ENCODE results near the gene GOLGA5.

DNA sequence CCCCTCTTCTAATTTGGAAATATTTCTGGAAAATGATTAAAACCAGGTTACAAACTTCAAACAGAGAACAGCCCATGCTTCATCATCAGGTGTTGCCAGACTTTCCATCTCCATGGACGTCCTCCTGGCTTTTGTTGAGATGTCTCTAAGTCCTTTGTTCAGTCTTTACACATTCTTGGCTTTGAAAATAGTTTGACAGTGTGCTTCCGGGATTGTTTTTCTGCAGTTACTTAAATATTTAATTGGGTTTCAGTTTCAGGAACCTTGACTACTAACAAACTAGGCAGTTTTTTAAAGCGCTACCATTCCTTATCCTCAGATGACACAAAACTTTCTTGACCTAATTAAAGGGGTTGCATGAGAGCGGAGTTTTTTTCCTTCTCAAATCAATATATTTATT, 47.8 kb downstream of the GOLGA5 start:
- TF ChIP-seq, protein P1, sequence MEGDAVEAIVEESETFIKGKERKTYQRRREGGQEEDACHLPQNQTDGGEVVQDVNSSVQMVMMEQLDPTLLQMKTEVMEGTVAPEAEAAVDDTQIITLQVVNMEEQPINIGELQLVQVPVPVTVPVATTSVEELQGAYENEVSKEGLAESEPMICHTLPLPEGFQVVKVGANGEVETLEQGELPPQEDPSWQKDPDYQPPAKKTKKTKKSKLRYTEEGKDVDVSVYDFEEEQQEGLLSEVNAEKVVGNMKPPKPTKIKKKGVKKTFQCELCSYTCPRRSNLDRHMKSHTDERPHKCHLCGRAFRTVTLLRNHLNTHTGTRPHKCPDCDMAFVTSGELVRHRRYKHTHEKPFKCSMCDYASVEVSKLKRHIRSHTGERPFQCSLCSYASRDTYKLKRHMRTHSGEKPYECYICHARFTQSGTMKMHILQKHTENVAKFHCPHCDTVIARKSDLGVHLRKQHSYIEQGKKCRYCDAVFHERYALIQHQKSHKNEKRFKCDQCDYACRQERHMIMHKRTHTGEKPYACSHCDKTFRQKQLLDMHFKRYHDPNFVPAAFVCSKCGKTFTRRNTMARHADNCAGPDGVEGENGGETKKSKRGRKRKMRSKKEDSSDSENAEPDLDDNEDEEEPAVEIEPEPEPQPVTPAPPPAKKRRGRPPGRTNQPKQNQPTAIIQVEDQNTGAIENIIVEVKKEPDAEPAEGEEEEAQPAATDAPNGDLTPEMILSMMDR (IDR thresholded peaks at IDR 0.05; ENCODE audit: low read depth, low read length), result no peak
- TF ChIP-seq, protein P2, sequence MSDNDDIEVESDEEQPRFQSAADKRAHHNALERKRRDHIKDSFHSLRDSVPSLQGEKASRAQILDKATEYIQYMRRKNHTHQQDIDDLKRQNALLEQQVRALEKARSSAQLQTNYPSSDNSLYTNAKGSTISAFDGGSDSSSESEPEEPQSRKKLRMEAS (IDR thresholded peaks at IDR 0.05; ENCODE audit: low read depth, low read length), result no peak
- TF ChIP-seq POLR2A (IDR thresholded peaks at IDR 0.05; ENCODE audit: extremely low read depth, insufficient read length), result no peak
- TF ChIP-seq MYC (IDR thresholded peaks at IDR 0.05; ENCODE audit: low read depth, low read length), result no peak
